WTC11 (cell line): ENCODE data around the gene BBS9.

Experiments
- GTF2I ChIP-seq: fragments of 250-450 bp; sonication (Bioruptor Pico); conservative IDR thresholded peaks from 2 replicates; pipeline ENCODE4 v1.4.0; 2021; ENCODE audit warnings: mild to moderate bottlenecking
- NFYB ChIP-seq: sonication (generic); formaldehyde crosslinking; conservative IDR thresholded peaks from 2 replicates; pipeline ENCODE4 v1.8.0; 2022; ENCODE audit warnings: low read depth, missing genetic modification reagents
- TEAD1 ChIP-seq: sonication (generic); formaldehyde crosslinking; IDR thresholded peaks from 2 replicates; pipeline ENCODE4 v1.8.0; 2022; ENCODE audit warnings: mild to moderate bottlenecking, missing genetic modification reagents
- TF ChIP-seq, protein P1 (sequence below): fragments of 200-600 bp; IDR thresholded peaks from 2 replicates; pipeline ENCODE4 v1.8.0; 2022; ENCODE audit warnings: antibody characterized with exemption
- TF ChIP-seq, protein P2 (sequence below): sonication (generic); formaldehyde crosslinking; IDR thresholded peaks from 2 replicates; pipeline ENCODE4 v1.8.0; 2022; ENCODE audit warnings: mild to moderate bottlenecking, missing genetic modification reagents
- TF ChIP-seq, protein P3 (sequence below): sonication (generic); formaldehyde crosslinking; conservative IDR thresholded peaks from 2 replicates; pipeline ENCODE4 v1.8.1; 2023; ENCODE audit warnings: mild to moderate bottlenecking, low read depth, missing genetic modification reagents, moderate library complexity
- TF ChIP-seq, protein P4 (sequence below): fragments of 250-450 bp; sonication (Bioruptor Pico); IDR thresholded peaks from 2 replicates; pipeline ENCODE4 v2.1.2; 2022; ENCODE audit warnings: mild to moderate bottlenecking, moderate library complexity
- TF ChIP-seq, protein P5 (sequence below): sonication (generic); formaldehyde crosslinking; conservative IDR thresholded peaks from 2 replicates; pipeline ENCODE4 v1.8.1; 2022; ENCODE audit warnings: mild to moderate bottlenecking, missing genetic modification reagents
- TF ChIP-seq, protein P6 (sequence below): sonication (generic); formaldehyde crosslinking; IDR thresholded peaks from 2 replicates; pipeline ENCODE4 v1.8.0; 2022; ENCODE audit warnings: mild to moderate bottlenecking, missing genetic modification reagents
- TF ChIP-seq, protein P7 (sequence below): sonication (generic); formaldehyde crosslinking; IDR thresholded peaks from 2 replicates; pipeline ENCODE4 v1.8.1; 2023; ENCODE audit warnings: mild to moderate bottlenecking, missing genetic modification reagents

DNA sequence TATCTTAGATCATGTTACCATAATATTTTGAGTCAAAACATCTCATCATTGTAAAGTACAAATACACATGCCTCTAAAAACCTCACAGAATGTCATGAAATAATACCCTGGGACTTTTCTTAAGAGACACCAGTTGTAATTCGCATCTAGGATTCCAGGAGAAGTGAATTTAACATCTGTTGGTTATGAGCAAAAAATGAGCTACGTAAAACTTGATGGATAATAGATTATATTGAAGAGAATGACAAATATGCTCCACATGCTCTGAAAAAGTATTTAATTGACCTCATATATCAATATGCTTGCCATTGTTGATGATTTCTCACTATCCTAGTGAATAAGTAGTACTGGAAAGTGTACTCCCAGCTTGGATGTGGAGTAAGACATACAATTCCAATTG is 227.0 kb downstream of the BBS9 start:
- TF ChIP-seq GTF2I (CRISPR knock-in tag) (no peak), NFYB (CRISPR knock-in tag) (no peak), TEAD1 (no peak)
- TF ChIP-seq, protein P1, sequence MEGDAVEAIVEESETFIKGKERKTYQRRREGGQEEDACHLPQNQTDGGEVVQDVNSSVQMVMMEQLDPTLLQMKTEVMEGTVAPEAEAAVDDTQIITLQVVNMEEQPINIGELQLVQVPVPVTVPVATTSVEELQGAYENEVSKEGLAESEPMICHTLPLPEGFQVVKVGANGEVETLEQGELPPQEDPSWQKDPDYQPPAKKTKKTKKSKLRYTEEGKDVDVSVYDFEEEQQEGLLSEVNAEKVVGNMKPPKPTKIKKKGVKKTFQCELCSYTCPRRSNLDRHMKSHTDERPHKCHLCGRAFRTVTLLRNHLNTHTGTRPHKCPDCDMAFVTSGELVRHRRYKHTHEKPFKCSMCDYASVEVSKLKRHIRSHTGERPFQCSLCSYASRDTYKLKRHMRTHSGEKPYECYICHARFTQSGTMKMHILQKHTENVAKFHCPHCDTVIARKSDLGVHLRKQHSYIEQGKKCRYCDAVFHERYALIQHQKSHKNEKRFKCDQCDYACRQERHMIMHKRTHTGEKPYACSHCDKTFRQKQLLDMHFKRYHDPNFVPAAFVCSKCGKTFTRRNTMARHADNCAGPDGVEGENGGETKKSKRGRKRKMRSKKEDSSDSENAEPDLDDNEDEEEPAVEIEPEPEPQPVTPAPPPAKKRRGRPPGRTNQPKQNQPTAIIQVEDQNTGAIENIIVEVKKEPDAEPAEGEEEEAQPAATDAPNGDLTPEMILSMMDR = no peak
- TF ChIP-seq, protein P2, sequence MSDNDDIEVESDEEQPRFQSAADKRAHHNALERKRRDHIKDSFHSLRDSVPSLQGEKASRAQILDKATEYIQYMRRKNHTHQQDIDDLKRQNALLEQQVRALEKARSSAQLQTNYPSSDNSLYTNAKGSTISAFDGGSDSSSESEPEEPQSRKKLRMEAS (CRISPR knock-in tag) = no peak
- TF ChIP-seq, protein P3, sequence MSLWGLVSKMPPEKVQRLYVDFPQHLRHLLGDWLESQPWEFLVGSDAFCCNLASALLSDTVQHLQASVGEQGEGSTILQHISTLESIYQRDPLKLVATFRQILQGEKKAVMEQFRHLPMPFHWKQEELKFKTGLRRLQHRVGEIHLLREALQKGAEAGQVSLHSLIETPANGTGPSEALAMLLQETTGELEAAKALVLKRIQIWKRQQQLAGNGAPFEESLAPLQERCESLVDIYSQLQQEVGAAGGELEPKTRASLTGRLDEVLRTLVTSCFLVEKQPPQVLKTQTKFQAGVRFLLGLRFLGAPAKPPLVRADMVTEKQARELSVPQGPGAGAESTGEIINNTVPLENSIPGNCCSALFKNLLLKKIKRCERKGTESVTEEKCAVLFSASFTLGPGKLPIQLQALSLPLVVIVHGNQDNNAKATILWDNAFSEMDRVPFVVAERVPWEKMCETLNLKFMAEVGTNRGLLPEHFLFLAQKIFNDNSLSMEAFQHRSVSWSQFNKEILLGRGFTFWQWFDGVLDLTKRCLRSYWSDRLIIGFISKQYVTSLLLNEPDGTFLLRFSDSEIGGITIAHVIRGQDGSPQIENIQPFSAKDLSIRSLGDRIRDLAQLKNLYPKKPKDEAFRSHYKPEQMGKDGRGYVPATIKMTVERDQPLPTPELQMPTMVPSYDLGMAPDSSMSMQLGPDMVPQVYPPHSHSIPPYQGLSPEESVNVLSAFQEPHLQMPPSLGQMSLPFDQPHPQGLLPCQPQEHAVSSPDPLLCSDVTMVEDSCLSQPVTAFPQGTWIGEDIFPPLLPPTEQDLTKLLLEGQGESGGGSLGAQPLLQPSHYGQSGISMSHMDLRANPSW (CRISPR knock-in tag) = no peak
- TF ChIP-seq, protein P4, sequence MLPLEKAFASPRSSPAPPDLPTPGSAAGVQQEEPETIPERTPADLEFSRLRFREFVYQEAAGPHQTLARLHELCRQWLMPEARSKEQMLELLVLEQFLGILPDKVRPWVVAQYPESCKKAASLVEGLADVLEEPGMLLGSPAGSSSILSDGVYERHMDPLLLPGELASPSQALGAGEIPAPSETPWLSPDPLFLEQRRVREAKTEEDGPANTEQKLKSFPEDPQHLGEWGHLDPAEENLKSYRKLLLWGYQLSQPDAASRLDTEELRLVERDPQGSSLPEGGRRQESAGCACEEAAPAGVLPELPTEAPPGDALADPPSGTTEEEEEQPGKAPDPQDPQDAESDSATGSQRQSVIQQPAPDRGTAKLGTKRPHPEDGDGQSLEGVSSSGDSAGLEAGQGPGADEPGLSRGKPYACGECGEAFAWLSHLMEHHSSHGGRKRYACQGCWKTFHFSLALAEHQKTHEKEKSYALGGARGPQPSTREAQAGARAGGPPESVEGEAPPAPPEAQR (CRISPR knock-in tag) = no peak
- TF ChIP-seq, protein P5, sequence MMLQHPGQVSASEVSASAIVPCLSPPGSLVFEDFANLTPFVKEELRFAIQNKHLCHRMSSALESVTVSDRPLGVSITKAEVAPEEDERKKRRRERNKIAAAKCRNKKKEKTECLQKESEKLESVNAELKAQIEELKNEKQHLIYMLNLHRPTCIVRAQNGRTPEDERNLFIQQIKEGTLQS (CRISPR knock-in tag) = no peak
- TF ChIP-seq, protein P6, sequence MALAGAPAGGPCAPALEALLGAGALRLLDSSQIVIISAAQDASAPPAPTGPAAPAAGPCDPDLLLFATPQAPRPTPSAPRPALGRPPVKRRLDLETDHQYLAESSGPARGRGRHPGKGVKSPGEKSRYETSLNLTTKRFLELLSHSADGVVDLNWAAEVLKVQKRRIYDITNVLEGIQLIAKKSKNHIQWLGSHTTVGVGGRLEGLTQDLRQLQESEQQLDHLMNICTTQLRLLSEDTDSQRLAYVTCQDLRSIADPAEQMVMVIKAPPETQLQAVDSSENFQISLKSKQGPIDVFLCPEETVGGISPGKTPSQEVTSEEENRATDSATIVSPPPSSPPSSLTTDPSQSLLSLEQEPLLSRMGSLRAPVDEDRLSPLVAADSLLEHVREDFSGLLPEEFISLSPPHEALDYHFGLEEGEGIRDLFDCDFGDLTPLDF (CRISPR knock-in tag) = no peak
- TF ChIP-seq, protein P7, sequence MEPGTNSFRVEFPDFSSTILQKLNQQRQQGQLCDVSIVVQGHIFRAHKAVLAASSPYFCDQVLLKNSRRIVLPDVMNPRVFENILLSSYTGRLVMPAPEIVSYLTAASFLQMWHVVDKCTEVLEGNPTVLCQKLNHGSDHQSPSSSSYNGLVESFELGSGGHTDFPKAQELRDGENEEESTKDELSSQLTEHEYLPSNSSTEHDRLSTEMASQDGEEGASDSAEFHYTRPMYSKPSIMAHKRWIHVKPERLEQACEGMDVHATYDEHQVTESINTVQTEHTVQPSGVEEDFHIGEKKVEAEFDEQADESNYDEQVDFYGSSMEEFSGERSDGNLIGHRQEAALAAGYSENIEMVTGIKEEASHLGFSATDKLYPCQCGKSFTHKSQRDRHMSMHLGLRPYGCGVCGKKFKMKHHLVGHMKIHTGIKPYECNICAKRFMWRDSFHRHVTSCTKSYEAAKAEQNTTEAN (CRISPR knock-in tag) = no peak
